Superior temporal gyrus (tissue), 1 donor: ENCODE measurements around the gene ST6GAL1.
"Not testable (repeated sequence)": the region's sequence is repeated elsewhere in the genome, so short reads cannot be mapped to it uniquely, and the experiment has no call there.

Source experiments
- DNase-seq: peaks from one replicate; pipeline ENCODE4 v3.0.0-alpha.2; 2016; ENCODE audit errors: extremely low spot score

The ST6GAL1 gene

DNA sequence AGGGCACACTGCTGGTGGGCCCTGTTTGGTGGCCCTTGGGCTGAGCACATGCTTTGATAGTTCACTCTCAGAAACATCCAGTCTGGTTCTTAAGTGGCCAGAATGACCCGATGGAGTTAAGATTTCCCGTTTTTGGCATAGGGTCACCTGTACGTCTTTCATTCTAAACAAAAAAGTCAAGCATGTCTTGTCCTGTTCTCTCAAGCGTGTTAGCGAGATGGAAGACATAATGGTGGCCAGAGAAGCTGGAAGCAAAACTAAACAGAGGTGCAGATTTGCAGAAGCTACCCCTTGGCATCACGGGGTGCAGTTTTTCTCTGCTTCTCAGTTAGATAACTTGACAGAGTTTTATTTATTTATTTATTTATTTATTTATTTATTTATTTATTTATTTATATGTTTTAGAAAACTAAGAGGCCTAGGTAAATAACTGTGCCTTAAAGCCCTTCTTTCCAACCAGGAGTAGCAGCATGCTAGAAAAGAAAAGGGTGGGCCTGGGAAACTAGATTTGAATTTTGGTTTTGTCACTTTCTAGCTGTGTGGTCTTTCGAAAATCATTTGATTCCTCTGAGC lies 63.0 kb downstream of the ST6GAL1 start:
- DNase-seq: no peak

DNA sequence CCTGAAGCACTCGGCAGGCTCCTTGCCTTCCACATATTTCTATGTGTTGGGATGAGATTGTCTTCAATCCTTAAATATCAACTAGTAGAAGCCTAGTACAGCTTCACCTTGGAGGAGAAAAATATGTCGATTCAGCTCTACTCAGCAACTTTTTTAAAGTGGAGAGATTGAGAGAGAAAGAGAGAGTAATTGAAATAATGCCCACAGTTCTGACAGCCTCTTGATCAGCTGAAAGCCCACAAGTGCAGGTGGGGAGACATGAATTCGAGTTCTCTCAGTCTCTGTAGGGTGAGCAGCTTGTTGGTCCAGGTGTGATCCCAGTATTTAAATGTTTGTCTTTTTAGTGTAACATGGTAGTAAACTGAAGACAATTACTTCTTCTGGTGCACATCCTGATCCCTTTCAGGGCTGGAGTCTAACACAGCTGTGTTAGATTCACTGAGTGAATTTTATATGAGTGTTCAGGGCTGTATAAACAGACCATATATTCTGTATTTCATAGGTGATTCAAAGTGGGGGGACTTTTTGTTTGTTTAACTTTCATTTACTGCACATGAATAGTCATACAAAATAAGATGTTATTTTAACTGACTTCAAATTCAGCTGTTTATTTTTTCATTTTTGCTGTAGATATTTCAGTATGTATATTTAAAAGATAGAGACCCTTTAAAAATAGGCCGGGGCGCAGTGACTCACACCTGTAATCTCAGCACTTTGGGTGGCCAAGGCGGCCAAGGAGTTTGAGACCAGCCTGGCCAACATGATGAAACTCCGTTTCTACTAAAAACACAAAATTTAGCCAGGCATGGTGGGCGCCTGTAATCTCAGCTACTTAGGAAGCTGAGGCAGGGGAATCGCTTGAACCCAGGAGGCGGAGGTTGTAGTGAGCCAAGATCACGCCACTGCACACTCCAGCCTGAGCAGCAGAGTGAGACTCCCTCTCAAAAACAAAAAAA lies 64.0 kb downstream of the ST6GAL1 start:
- DNase-seq: no peak

- DNase-seq: no peak
Observed at GRCh38 chr3:186996356-186996755, 66.0 kb downstream of the ST6GAL1 start.

GRCh38 chr3:186997061-186997460 lies 66.7 kb downstream of the ST6GAL1 start:
- no peak for DNase-seq

- no peak for DNase-seq
Observed at GRCh38 chr3:186997473-186997939, 67.2 kb downstream of the ST6GAL1 start.

GRCh38 chr3:186998937-186999368 lies 68.6 kb downstream of the ST6GAL1 start:
- DNase-seq: no peak

- DNase-seq: no peak
Observed at GRCh38 chr3:187000711-187001151, 70.4 kb downstream of the ST6GAL1 start.

DNA sequence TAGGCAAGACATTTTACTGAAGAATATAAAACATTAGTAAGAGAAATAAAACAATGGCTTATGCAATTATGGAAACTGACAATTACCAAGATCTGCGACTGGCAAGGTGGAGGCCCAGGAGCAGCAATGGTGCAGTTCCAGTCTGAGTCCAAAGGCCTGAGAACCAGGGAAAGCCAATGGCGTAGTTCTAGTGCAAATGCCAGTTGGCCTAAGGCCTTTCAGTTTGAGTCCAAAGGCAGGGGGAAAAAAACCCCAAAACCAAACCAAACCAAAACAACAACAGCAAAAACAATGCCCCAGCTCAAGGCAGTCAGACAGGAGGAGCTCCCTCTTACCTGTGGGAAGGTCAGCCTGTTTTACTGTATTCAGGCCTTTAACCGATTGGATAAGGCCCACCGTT lies 72.6 kb downstream of the ST6GAL1 start:
- DNase-seq: no peak

DNA sequence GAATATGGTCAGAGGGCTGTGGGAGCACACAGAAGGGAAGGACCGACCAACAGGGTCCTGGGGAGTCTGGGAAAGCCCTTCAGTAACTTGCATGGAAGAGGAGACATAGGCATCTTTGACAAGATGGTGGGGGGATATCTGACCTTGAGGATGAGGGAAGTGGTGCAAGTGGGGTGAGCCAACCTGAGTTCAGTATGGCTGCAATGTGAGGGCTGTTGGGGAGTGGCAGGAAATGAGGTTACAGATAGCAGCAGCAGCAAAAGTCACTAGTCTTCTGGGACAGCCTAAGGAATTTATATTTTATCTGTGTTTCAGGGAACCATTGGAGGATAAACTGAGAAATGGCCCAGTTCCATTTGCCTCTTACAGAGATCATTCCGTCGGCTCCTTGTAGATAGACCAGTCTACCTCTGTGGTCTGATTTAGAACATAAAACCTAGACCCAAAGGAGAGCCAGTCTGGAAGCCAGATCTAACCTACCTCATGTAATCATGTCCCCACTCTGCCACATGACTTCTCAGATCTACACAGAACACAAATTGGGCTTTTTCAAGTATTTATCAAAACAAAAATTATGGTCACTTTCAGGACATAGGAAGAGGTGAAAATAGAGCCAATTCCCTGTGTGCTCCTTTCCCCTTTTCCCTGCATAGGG lies 75.6 kb downstream of the ST6GAL1 start:
- no peak for DNase-seq

DNA sequence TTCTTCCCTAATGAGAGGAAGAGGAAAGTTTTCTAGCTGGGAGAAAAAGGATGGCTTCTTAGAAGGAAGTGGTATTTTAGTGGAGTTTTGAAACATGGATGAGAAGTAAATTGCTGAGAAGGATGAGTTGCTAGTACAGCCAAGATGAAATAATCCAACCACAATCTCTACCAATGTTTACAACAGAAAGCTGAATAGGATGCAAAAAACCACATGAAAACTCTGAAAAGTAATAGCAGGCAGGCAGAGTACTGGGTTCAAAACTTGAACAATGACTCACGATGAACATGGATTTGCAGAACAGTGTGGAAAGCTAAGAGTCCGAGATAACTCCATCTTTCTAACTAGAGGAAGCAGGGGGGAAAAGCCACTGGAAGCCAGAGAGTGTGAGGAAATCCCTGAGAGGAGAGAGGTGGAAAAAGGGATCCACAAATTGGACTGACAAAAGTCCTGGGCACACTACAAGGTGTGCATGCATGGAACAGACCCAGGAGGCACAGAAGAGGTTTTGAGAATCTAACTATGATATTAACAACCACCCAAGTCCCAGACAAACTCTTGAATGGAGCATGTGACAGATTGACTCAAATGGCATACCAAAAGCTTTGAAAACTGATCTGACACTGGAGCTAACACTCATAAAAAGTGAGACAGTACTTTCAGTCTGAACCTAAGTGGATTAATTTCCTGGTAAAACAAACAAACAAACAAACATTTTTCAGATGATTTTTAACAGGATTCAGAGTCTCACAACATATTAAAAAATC lies 76.7 kb downstream of the ST6GAL1 start:
- no peak for DNase-seq

DNA sequence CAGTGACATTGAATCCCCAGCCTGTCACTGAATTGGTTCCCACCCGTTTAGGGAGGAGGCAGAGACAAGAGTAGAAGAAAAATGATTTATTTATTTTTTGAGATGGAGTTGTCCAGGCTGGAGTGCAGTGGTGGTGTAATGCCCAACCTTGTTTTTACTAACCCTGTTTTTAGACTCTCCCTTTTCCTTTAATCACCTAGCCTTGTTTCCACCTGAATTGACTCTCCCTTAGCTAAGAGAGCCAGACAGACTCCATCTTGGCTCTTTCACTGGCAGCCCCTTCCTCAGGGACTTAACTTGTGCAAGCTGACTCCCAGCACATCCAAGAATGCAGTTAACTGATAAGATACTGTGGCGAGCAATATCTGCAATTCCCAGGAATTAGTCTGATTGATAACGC lies 80.1 kb downstream of the ST6GAL1 start:
- not testable (repeated sequence) for DNase-seq

DNA sequence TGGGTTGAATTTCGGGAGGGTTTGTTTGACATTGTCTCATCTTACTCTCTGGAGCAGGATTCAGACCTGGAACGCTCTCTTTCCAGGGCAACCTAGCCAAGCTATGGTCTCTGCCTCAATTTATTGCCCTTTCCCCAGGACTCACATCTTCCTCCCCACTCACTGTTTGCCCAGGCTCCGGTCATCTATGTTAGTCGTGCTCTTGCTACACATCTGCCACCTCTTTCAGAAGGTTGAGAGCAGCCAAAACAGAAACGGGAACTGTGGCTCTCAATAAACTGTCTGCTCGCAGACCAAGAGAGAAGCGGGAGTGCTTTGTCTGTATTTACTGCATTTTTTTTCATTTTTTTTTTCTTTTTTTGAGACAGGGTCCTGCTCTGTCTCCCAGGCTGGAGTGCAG lies 81.6 kb downstream of the ST6GAL1 start:
- DNase-seq: no peak

GRCh38 chr3:187012609-187013051 lies 82.3 kb downstream of the ST6GAL1 start:
- DNase-seq: no peak

- DNase-seq: no peak
Observed at GRCh38 chr3:187013159-187013716, 82.9 kb downstream of the ST6GAL1 start.

GRCh38 chr3:187014417-187014864 lies 84.1 kb downstream of the ST6GAL1 start:
- DNase-seq: no peak

DNA sequence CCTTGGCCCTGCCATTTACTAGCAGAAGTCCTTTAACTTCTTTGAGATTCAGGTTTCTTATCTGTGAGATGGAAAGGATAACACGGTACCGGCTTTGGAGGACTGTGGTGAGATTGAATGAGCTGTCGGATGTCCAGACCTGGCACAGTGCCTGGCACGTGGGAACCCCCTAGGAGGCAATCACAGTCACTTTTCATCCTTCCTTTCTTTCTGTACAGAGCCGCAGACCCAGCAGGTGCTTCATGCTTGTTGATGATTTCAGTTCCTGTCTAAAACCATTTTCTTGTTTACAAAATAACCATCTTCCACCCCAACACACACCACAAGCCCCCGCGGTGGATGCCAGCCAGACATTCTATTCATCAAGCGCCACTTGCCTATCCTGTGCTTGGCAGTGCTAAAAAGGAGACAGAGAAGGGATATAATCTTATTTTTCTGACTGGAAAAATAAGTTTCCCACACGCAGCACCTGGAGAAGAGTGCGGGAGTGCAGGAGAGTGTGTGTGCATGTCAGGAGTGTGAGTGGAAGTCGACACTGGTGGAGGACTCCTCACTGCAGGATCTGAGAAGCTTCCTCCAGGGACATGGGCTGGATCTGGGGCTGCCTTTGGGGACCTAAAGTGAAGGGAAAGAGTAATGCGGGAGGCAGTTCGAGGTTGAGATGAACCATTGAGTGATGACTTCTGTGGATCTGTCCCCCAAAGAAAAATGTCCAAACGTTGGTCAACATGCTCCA lies 85.7 kb downstream of the ST6GAL1 start:
- no peak for DNase-seq

- DNase-seq: no peak
Observed at GRCh38 chr3:187016639-187017345, 86.5 kb downstream of the ST6GAL1 start.

GRCh38 chr3:187017511-187018230 lies 87.3 kb downstream of the ST6GAL1 start:
- DNase-seq: no peak

DNA sequence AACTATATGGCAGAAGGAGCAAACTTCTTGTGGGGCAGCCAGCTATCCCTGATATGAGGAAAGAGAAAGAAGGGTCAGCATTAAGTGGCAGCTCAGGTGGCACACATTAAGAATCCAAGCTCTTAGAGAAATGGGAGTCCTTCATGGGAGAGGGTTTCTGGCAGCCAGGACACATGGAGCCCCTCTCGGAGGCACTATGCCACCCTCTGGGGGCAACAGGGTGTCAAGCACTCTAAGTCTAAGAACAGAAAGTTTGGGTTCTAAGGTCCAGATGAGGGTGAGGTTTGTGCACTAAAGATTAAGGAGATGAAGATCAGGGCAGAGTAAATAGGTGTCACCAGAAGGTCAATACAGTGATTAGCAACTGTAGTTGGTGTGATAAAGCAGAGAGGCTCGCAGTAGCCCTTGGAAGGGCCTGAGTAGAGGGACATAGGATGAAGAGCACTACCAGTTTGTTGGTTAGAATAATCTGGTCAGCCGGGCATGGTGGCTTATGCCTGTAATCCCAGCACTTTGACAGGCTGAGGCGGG lies 89.3 kb downstream of the ST6GAL1 start:
- no peak for DNase-seq
